ENCODE measurements around the gene THRAP3.

DNA sequence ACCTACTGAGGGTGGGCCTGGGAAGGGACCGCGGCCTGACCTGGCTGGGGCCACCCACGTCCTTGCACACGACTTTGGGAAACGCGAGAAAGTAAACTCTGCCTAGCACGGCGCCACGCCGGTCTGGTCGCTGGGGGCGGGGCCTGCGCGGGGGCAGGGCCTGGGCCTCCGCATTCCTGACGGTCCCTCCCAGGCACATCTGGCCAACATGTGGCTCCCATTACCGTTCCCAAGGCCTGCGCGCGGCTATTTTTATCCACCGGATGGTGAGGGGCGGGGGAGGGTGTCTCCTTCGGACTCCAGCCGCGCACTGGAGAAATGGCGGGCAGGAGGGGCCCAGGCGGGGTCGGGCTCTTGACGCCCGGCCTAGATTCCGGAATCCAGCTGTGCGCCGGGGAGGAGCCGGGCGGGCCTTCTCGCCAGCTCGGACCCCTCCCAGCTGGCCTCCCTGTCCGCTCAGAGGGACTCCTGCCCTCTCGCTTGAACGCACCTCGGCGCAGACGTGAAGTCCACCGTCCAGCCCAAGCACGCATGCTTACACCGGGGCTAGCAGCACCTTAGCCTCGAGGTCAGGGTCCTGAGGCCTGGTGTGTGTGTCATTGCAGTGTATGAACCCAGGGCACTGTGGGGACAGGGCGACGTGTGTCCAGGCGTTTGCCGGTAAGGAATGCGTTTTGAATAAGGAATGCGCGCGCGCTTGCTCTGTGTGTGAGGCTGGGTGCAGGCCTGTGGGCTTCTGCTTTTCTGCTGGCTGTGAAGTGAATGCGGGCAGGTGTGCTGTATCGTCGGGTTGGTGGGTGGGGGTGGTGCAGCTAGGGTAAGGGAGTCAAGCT lies 97.1 kb downstream of the THRAP3 start:
- TF ChIP-seq, protein P1, sequence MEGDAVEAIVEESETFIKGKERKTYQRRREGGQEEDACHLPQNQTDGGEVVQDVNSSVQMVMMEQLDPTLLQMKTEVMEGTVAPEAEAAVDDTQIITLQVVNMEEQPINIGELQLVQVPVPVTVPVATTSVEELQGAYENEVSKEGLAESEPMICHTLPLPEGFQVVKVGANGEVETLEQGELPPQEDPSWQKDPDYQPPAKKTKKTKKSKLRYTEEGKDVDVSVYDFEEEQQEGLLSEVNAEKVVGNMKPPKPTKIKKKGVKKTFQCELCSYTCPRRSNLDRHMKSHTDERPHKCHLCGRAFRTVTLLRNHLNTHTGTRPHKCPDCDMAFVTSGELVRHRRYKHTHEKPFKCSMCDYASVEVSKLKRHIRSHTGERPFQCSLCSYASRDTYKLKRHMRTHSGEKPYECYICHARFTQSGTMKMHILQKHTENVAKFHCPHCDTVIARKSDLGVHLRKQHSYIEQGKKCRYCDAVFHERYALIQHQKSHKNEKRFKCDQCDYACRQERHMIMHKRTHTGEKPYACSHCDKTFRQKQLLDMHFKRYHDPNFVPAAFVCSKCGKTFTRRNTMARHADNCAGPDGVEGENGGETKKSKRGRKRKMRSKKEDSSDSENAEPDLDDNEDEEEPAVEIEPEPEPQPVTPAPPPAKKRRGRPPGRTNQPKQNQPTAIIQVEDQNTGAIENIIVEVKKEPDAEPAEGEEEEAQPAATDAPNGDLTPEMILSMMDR (IDR thresholded peaks at IDR 0.05): no peak
- no peak for TF ChIP-seq POLR2A (IDR thresholded peaks at IDR 0.05)

All from body of pancreas (tissue), 4 donors.